Panc1 (cell line): ENCODE results near the gene LCE4A. TPM values are rescaled to one million over a fixed set of nuclear protein-coding genes. Genes with fewer than 3 reads are reported as not detected.
A peak's percentile ranks its signal among the peaks of the same experiment; 100 is the strongest.

ENCODE experiments used
- ATAC-seq: fragments of 200-7000 bp; cut with Tn5 transposase; 2 replicates; pipeline ENCODE4 v1.9.1; 2020; ENCODE audit warnings: mild to moderate bottlenecking, moderate library complexity
- BruUV-seq: library from RNA; stranded (reverse); fragments of 400-500 nt; replicated peaks from 2 replicates; lab custom pipeline; 2021; lab: Mats Ljungman, UMichigan
- CTCF ChIA-PET: fragments of 300-600 bp; sonication (Branson Sonifier 250); formaldehyde crosslinking; loops from one replicate; lab custom pipeline; 2022; ENCODE audit warnings: antibody characterized with exemption; lab: Charles Lee
- POLR2A ChIA-PET: fragments of 300-600 bp; sonication (Branson Sonifier 250); formaldehyde crosslinking; loops from one replicate; lab custom pipeline; 2022; ENCODE audit warnings: antibody characterized with exemption; lab: Charles Lee
- DNase-seq: peaks from one replicate; pipeline ENCODE4 v3.0.0-alpha.2; 2010; ENCODE audit warnings: low read depth, low spot score
- H3K27ac ChIP-seq: 2 replicates; pipeline ENCODE4 v1.5.1; 2011; ENCODE audit warnings: mild to moderate bottlenecking, low read length, inconsistent platforms
- H3K27me3 ChIP-seq: fragments of 200-500 bp; sonication (Bioruptor generic); 2 replicates; pipeline ENCODE4 v1.6.0; 2014; ENCODE audit warnings: low read length, inconsistent platforms; ENCODE audit not compliant: control insufficient read depth, insufficient read depth
- H3K36me3 ChIP-seq: fragments of 200-500 bp; sonication (Bioruptor generic); 2 replicates; pipeline ENCODE4 v1.5.1; 2014; ENCODE audit warnings: inconsistent platforms, mild to moderate bottlenecking, low read length, moderate library complexity; ENCODE audit not compliant: control insufficient read depth, insufficient read depth
- H3K4me1 ChIP-seq: 2 replicates; pipeline ENCODE4 v1.5.1; 2011; ENCODE audit warnings: inconsistent platforms, mild to moderate bottlenecking, low read length, moderate library complexity; ENCODE audit not compliant: control insufficient read depth, insufficient read depth
- H3K4me3 ChIP-seq, 2 experiments: 2 replicates each; pipeline ENCODE4 v1.5.1; 2011 to 2012; ENCODE audit warnings: low read depth in 2 of 2, low read length in 2 of 2, mild to moderate bottlenecking in 2 of 2, inconsistent platforms in 1 of 2, moderate library complexity in 1 of 2
- H3K9me3 ChIP-seq: fragments of 200-500 bp; sonication (Bioruptor generic); 2 replicates; pipeline ENCODE4 v1.5.1; 2014; ENCODE audit warnings: low read depth, mild to moderate bottlenecking, inconsistent platforms, low read length, moderate library complexity; ENCODE audit not compliant: control insufficient read depth, insufficient read depth
- POLR2AphosphoS5 ChIP-seq: IDR thresholded peaks from 2 replicates; pipeline ENCODE4 v1.6.1; 2012; ENCODE audit warnings: mild to moderate bottlenecking, low read depth, low read length, moderate library complexity
- SIN3A ChIP-seq: IDR thresholded peaks from 2 replicates; pipeline ENCODE4 v1.6.1; 2012; ENCODE audit warnings: low read depth, mild to moderate bottlenecking, low read length, moderate library complexity, borderline replicate concordance; ENCODE audit not compliant: insufficient read depth
- TCF7L2 ChIP-seq: IDR thresholded peaks from 2 replicates; pipeline ENCODE4 v1.6.1; 2011; ENCODE audit warnings: mild to moderate bottlenecking, low read depth, low read length, inconsistent platforms
- in situ Hi-C: cut with HindIII; loops from 2 replicates; pipeline ENCODE4 v1.10.0; 2016; ENCODE audit warnings: low sequenced_read_pairs, low pct_unique_long_range_greater_than_20kb
- intact Hi-C: fragments of 100-400 bp; cut with micrococcal nuclease; formaldehyde crosslinking; loops from one replicate; pipeline ENCODE4 v1.10.0; 2022; ENCODE audit not compliant: unreplicated experiment
- total RNA-seq: library from RNA; stranded (reverse); gene quantifications from one replicate; pipeline ENCODE4 v1.2.1, GENCODE V29; 2021; ENCODE audit not compliant: unreplicated experiment
- TF ChIP-seq, protein P1 (sequence below): fragments of 450-650 bp; IDR thresholded peaks from 2 replicates; pipeline ENCODE4 v1.5.1; 2017; ENCODE audit warnings: mild to moderate bottlenecking
- TF ChIP-seq, protein P2 (sequence below), 2 experiments: IDR thresholded peaks; 2 replicates each; pipeline ENCODE4 v1.6.1; 2011 to 2012; ENCODE audit warnings: low read depth in 2 of 2, control low read depth in 1 of 2, low read length in 1 of 2, mild to moderate bottlenecking in 1 of 2, moderate library complexity in 1 of 2; ENCODE audit not compliant: insufficient read depth in 1 of 2

LCE4A gene
- total RNA-seq, 1 experiment from 2014 or later: not detected

GRCh38 chr1:152745289-152745704 is 37.3 kb downstream of the LCE4A start:
- Histone ChIP-seq H3K4me1 (no peaks in the 10 kb centered on the region), H3K27me3 (no peaks in the 10 kb centered on the region), H3K27ac (no peak overlapping the region), H3K9me3 (no peaks in the 10 kb centered on the region), H3K36me3 (no peaks in the 10 kb centered on the region), H3K4me3 (no peak overlapping the region)
- ChIA-PET POLR2A (no interaction called here), CTCF (no interaction called here)
- TF ChIP-seq, protein P1, sequence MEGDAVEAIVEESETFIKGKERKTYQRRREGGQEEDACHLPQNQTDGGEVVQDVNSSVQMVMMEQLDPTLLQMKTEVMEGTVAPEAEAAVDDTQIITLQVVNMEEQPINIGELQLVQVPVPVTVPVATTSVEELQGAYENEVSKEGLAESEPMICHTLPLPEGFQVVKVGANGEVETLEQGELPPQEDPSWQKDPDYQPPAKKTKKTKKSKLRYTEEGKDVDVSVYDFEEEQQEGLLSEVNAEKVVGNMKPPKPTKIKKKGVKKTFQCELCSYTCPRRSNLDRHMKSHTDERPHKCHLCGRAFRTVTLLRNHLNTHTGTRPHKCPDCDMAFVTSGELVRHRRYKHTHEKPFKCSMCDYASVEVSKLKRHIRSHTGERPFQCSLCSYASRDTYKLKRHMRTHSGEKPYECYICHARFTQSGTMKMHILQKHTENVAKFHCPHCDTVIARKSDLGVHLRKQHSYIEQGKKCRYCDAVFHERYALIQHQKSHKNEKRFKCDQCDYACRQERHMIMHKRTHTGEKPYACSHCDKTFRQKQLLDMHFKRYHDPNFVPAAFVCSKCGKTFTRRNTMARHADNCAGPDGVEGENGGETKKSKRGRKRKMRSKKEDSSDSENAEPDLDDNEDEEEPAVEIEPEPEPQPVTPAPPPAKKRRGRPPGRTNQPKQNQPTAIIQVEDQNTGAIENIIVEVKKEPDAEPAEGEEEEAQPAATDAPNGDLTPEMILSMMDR: peak; percentile 23; the same call in 1 of the 2 replicates
- TF ChIP-seq TCF7L2: no peak
- in situ Hi-C loops (no loop called here), intact Hi-C loops (no loop called here)
- BruUV-seq: no TSS peak
- ATAC-seq (no peak), DNase-seq (peak; percentile 22)

- no peaks in the 10 kb centered on the region for H3K4me1 ChIP-seq
- DNase-seq: no peak
These were observed 37.9 kb downstream of the LCE4A start for GRCh38 chr1:152745765-152746444.

More at GRCh38 chr1:152745765-152746444, 37.9 kb downstream of the LCE4A start:
- TF ChIP-seq POLR2AphosphoS5 (no peak), TCF7L2 (no peak), SIN3A (no peak)
- TF ChIP-seq, protein P2, sequence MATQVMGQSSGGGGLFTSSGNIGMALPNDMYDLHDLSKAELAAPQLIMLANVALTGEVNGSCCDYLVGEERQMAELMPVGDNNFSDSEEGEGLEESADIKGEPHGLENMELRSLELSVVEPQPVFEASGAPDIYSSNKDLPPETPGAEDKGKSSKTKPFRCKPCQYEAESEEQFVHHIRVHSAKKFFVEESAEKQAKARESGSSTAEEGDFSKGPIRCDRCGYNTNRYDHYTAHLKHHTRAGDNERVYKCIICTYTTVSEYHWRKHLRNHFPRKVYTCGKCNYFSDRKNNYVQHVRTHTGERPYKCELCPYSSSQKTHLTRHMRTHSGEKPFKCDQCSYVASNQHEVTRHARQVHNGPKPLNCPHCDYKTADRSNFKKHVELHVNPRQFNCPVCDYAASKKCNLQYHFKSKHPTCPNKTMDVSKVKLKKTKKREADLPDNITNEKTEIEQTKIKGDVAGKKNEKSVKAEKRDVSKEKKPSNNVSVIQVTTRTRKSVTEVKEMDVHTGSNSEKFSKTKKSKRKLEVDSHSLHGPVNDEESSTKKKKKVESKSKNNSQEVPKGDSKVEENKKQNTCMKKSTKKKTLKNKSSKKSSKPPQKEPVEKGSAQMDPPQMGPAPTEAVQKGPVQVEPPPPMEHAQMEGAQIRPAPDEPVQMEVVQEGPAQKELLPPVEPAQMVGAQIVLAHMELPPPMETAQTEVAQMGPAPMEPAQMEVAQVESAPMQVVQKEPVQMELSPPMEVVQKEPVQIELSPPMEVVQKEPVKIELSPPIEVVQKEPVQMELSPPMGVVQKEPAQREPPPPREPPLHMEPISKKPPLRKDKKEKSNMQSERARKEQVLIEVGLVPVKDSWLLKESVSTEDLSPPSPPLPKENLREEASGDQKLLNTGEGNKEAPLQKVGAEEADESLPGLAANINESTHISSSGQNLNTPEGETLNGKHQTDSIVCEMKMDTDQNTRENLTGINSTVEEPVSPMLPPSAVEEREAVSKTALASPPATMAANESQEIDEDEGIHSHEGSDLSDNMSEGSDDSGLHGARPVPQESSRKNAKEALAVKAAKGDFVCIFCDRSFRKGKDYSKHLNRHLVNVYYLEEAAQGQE (IDR thresholded peaks at IDR 0.05; ENCODE audit: insufficient read depth in 1 of 2, low read depth in 2 of 2, low read length in 1 of 2): no peak
- TF ChIP-seq, protein P1: no peak
- no peak overlapping the region for H3K4me3 ChIP-seq
- in situ Hi-C loops: no loop called here
- BruUV-seq: no TSS peak
- ChIA-PET POLR2A (no interaction called here), CTCF (no interaction called here)
- no peak for ATAC-seq
- no peaks in the 10 kb centered on the region for H3K9me3 ChIP-seq
- no peaks in the 10 kb centered on the region; the same call in 1 of the 2 replicates for H3K27me3 ChIP-seq
- no peaks in the 10 kb centered on the region for H3K36me3 ChIP-seq
- intact Hi-C loops: no loop called here
- H3K27ac ChIP-seq: no peak overlapping the region
